Astrocyte (in vitro differentiated cells and primary cell): ENCODE measurements around the gene GLRX5. TPM values are rescaled to one million over a fixed set of nuclear protein-coding genes. Genes with fewer than 3 reads are reported as not detected.

Experiments used
- DNase-seq: peaks from one replicate; pipeline ENCODE4 v3.0.0-alpha.2; 2010; ENCODE audit warnings: low read depth
- FAIRE-seq: peaks from 2 replicates; lab custom pipeline; 2011; peaks lifted over from hg19 to GRCh38; lab: Jason Lieb, UNC
- H2AFZ ChIP-seq: 2 replicates; pipeline ENCODE4 v1.6.0; 2012; ENCODE audit warnings: low read depth, low read length, inconsistent platforms
- H3K27ac ChIP-seq: 2 replicates; pipeline ENCODE4 v1.5.1; 2011; ENCODE audit warnings: low read depth, low read length, inconsistent platforms
- H3K27me3 ChIP-seq: 2 replicates; pipeline ENCODE4 v1.6.0; 2011; ENCODE audit warnings: low read length, inconsistent platforms; ENCODE audit not compliant: insufficient read depth
- H3K36me3 ChIP-seq: 2 replicates; pipeline ENCODE4 v1.5.1; 2011; ENCODE audit warnings: low read length, inconsistent platforms; ENCODE audit not compliant: insufficient read depth
- H3K4me1 ChIP-seq: 2 replicates; pipeline ENCODE4 v1.5.1; 2011; ENCODE audit warnings: low read length, inconsistent platforms; ENCODE audit not compliant: insufficient read depth
- H3K4me2 ChIP-seq: 2 replicates; pipeline ENCODE4 v1.6.0; 2012; ENCODE audit warnings: low read length, inconsistent platforms
- H3K4me3 ChIP-seq: 2 replicates; pipeline ENCODE4 v1.5.1; 2011; ENCODE audit warnings: low read depth, mild to moderate bottlenecking, low read length, inconsistent platforms; ENCODE audit not compliant: insufficient read depth
- H3K79me2 ChIP-seq: 2 replicates; pipeline ENCODE4 v1.6.0; 2012; ENCODE audit warnings: mild to moderate bottlenecking, low read length, inconsistent platforms; ENCODE audit not compliant: insufficient read depth
- H3K9ac ChIP-seq: 2 replicates; pipeline ENCODE4 v1.6.0; 2012; ENCODE audit warnings: mild to moderate bottlenecking, low read length, inconsistent platforms
- H3K9me3 ChIP-seq: 2 replicates; pipeline ENCODE4 v1.5.1; 2012; ENCODE audit warnings: low read depth, mild to moderate bottlenecking, low read length, inconsistent platforms; ENCODE audit not compliant: insufficient read depth
- H4K20me1 ChIP-seq: 2 replicates; pipeline ENCODE4 v1.6.0; 2012; ENCODE audit warnings: low read length, inconsistent platforms; ENCODE audit not compliant: insufficient read depth
- H3K27ac Mint-ChIP-seq: one replicate; pipeline ENCODE4 v1.8.0; 2021; ENCODE audit warnings: mild to moderate bottlenecking, mixed read lengths; ENCODE audit not compliant: unreplicated experiment
- H3K27me3 Mint-ChIP-seq: one replicate; pipeline ENCODE4 v1.8.0; 2021; ENCODE audit warnings: low read depth, mixed read lengths; ENCODE audit not compliant: unreplicated experiment
- H3K36me3 Mint-ChIP-seq: one replicate; pipeline ENCODE4 v1.8.0; 2021; ENCODE audit warnings: low read depth, mixed read lengths; ENCODE audit not compliant: unreplicated experiment
- H3K4me1 Mint-ChIP-seq: one replicate; pipeline ENCODE4 v1.8.0; 2021; ENCODE audit warnings: low read depth, mixed read lengths; ENCODE audit not compliant: unreplicated experiment
- H3K4me3 Mint-ChIP-seq: one replicate; pipeline ENCODE4 v1.8.0; 2021; ENCODE audit warnings: mild to moderate bottlenecking, moderate library complexity, mixed read lengths; ENCODE audit not compliant: unreplicated experiment
- H3K9me3 Mint-ChIP-seq: one replicate; pipeline ENCODE4 v1.8.0; 2021; ENCODE audit warnings: mild to moderate bottlenecking, mixed read lengths; ENCODE audit not compliant: unreplicated experiment
- EZH2 ChIP-seq: IDR thresholded peaks from 2 replicates; pipeline ENCODE4 v1.6.1; 2012; ENCODE audit warnings: mild to moderate bottlenecking, low read length, inconsistent platforms; ENCODE audit not compliant: insufficient read depth
- total RNA-seq: library from RNA; stranded (reverse); gene quantifications from 2 replicates; pipeline ENCODE4 v1.2.1, GENCODE V29; 2021
- TF ChIP-seq, protein P1 (sequence below): IDR thresholded peaks from 2 replicates; pipeline ENCODE4 v1.5.1; 2011; ENCODE audit warnings: low read depth, mild to moderate bottlenecking, inconsistent platforms, low read length, moderate library complexity; ENCODE audit not compliant: insufficient read depth

GLRX5 gene
- total RNA-seq, 1 donor from 2014 or later, result 50.5 TPM

DNA sequence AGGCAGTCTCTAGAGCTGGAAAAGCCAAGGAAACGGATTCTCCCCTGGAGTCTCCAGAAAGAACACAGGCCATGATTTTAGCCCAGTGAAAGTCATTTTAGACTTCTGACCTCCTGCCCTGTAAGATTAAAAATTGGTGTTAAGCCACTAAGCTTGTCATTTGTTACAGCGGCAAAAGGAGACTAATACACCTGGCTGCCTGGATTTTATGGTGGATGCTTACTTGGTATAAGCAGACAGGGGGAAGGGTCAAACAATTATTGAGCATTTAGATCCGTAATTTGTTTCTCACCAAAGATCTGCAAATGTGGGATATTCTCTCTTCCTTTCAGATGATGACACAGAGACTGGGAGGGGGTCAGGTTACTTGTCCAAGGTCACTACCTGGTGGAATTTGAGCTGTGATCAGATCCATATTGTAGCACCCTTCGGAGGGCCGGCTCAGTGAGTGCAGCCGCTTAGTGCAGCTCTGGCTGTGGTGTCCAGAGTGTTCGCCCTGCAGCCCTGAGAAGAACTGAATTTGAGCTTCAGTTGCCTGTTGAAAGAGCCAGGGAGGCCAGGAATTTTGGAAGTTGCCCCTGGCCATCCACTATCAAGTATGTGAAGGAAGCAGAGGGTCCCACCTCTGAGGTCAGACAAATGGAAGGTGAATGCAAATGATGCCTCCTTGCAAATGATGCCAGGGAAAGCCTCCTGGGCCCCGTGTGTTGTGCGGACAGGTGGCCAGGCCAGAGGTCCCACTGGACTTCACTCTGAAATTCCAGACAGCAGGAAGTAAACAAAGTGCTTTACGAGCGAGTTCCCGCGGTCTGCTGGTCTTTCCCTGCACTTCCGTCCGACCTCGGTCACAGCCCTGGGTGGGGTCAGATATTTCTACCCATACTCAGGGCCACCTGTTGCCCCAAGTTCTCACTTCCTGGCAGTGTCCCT, 15.1 kb downstream of the GLRX5 start:
- Histone ChIP-seq H3K79me2 (peaks cover 6% of the 10 kb centered on the region), H3K27me3 (no peaks in the 10 kb centered on the region), H2AFZ (no peak overlapping the region), H4K20me1 (no peaks in the 10 kb centered on the region), H3K9ac (no peak overlapping the region), H3K4me2 (no peak overlapping the region), H3K9me3 (no peaks in the 10 kb centered on the region), H3K4me1 (peaks cover 15% of the 10 kb centered on the region), H3K36me3 (no peaks in the 10 kb centered on the region), H3K4me3 (no peak overlapping the region), H3K27ac (no peak overlapping the region)
- H3K4me1 Mint-ChIP-seq, result peaks cover 29% of the 10 kb centered on the region
- no peak for DNase-seq
- H3K27me3 Mint-ChIP-seq, result no peaks in the 10 kb centered on the region
- peaks cover 4% of the 10 kb centered on the region for H3K9me3 Mint-ChIP-seq
- H3K27ac Mint-ChIP-seq, result no peak overlapping the region
- TF ChIP-seq, protein P1, sequence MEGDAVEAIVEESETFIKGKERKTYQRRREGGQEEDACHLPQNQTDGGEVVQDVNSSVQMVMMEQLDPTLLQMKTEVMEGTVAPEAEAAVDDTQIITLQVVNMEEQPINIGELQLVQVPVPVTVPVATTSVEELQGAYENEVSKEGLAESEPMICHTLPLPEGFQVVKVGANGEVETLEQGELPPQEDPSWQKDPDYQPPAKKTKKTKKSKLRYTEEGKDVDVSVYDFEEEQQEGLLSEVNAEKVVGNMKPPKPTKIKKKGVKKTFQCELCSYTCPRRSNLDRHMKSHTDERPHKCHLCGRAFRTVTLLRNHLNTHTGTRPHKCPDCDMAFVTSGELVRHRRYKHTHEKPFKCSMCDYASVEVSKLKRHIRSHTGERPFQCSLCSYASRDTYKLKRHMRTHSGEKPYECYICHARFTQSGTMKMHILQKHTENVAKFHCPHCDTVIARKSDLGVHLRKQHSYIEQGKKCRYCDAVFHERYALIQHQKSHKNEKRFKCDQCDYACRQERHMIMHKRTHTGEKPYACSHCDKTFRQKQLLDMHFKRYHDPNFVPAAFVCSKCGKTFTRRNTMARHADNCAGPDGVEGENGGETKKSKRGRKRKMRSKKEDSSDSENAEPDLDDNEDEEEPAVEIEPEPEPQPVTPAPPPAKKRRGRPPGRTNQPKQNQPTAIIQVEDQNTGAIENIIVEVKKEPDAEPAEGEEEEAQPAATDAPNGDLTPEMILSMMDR, result no peak
- TF ChIP-seq EZH2, result no peak
- peaks cover 3% of the 10 kb centered on the region for H3K36me3 Mint-ChIP-seq
- no peak overlapping the region for H3K4me3 Mint-ChIP-seq
- FAIRE-seq, result no peak

DNA sequence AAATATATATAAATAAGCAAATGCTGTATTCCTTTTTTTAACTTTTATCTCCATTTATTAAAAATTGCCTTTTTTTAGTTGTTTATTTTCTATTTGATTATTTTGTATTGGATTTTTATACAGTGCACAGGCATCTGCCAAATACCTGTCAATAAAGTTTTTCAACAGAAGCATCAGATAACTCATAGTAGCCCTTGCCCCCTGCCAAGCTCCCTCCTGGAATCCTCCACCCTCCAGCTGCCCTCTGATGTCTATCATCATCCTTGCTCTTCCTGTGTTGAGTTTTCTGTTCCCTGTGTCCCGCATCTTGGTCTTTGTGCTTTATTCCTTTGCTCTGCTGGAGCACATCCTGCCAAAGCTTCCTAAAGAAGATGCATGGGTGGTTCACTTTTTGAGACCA, 16.6 kb downstream of the GLRX5 start:
- Histone ChIP-seq H2AFZ (no peak overlapping the region), H3K4me2 (no peak overlapping the region), H3K79me2 (peaks cover 6% of the 10 kb centered on the region), H4K20me1 (no peaks in the 10 kb centered on the region), H3K4me3 (no peak overlapping the region), H3K4me1 (peaks cover 9% of the 10 kb centered on the region), H3K9ac (no peak overlapping the region), H3K27me3 (no peaks in the 10 kb centered on the region), H3K9me3 (no peaks in the 10 kb centered on the region), H3K27ac (no peak overlapping the region), H3K36me3 (no peaks in the 10 kb centered on the region)
- no peak for DNase-seq
- no peak for FAIRE-seq
- H3K4me1 Mint-ChIP-seq, result peaks cover 18% of the 10 kb centered on the region
- peaks cover 4% of the 10 kb centered on the region for H3K9me3 Mint-ChIP-seq
- TF ChIP-seq EZH2, result no peak
- TF ChIP-seq, protein P1, result no peak
- no peak overlapping the region for H3K27ac Mint-ChIP-seq
- peaks cover 3% of the 10 kb centered on the region for H3K36me3 Mint-ChIP-seq
- no peak overlapping the region for H3K4me3 Mint-ChIP-seq
- peaks cover 2% of the 10 kb centered on the region for H3K27me3 Mint-ChIP-seq

DNA sequence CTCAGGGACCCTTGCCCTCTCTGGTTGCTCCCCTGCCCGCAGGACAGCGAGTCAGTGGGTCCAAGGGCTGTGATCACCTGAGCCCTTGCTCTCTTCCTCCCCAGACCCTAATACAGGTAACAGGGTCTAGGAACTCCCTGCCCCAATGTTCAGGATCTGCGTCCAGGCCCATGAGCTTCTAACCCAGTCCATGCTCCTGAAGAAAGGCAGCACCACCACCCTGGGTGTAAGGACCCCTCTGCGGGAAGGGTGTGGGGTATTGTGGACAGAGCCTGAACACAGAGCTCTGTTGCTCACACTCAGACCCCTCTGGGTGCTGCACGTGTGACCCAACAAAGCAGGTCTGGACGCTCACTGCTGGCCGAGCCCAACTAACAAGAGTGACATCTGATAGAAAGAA, 18.3 kb downstream of the GLRX5 start:
- H3K9me3 ChIP-seq, result no peaks in the 10 kb centered on the region
- H3K79me2 ChIP-seq, result no peaks in the 10 kb centered on the region
- DNase-seq (no peak), FAIRE-seq (no peak)
- peaks cover 3% of the 10 kb centered on the region for H3K36me3 Mint-ChIP-seq
- peaks cover 2% of the 10 kb centered on the region for H3K27me3 Mint-ChIP-seq
- peaks cover 4% of the 10 kb centered on the region for H3K9me3 Mint-ChIP-seq
- no peak for TF ChIP-seq EZH2
- TF ChIP-seq, protein P1, result no peak
- H3K4me2 ChIP-seq, result no peak overlapping the region
- H3K4me3 ChIP-seq, result no peak overlapping the region
- H2AFZ ChIP-seq, result no peak overlapping the region
- no peak overlapping the region for H3K9ac ChIP-seq
- H3K27me3 ChIP-seq, result no peaks in the 10 kb centered on the region
- peaks cover 4% of the 10 kb centered on the region for H3K4me1 Mint-ChIP-seq
- H3K4me3 Mint-ChIP-seq, result no peak overlapping the region
- H3K36me3 ChIP-seq, result no peaks in the 10 kb centered on the region
- no peaks in the 10 kb centered on the region for H3K4me1 ChIP-seq
- H3K27ac ChIP-seq, result no peak overlapping the region
- no peaks in the 10 kb centered on the region for H4K20me1 ChIP-seq
- no peak overlapping the region for H3K27ac Mint-ChIP-seq
